WTC11 (cell line): ENCODE results near the gene FRAT1. TPM values are rescaled to one million over a fixed set of nuclear protein-coding genes. Genes with fewer than 3 reads are reported as not detected.

ENCODE experiments used
- ATAC-seq: fragments of 200-7000 bp; cut with Tn5 transposase; 2 replicates; pipeline ENCODE4 v1.10.0; 2021; ENCODE audit warnings: mild to moderate bottlenecking, moderate library complexity
- CTCF ChIA-PET: fragments of 300-600 bp; sonication (Branson Sonifier 250); formaldehyde crosslinking; loops from one replicate; lab custom pipeline; 2021; ENCODE audit warnings: antibody characterized with exemption; lab: Charles Lee
- POLR2A ChIA-PET: fragments of 350-600 bp; sonication (Branson Sonifier 250); formaldehyde crosslinking; loops from one replicate; lab custom pipeline; 2021; ENCODE audit warnings: antibody characterized with exemption; lab: Charles Lee
- DNase-seq: peaks from one replicate; pipeline ENCODE4 v3.0.0; 2021; ENCODE audit warnings: low spot score
- H3K27ac Mint-ChIP-seq: 2 replicates; pipeline ENCODE4 v1.8.0; 2021; ENCODE audit warnings: mixed read lengths
- H3K27me3 Mint-ChIP-seq: 2 replicates; pipeline ENCODE4 v1.8.0; 2021; ENCODE audit warnings: low read depth, mild to moderate bottlenecking, moderate library complexity, mixed read lengths
- H3K36me3 Mint-ChIP-seq: 2 replicates; pipeline ENCODE4 v1.8.0; 2021; ENCODE audit warnings: mixed read lengths
- H3K4me1 Mint-ChIP-seq: 2 replicates; pipeline ENCODE4 v1.8.0; 2022; ENCODE audit warnings: mixed read lengths
- H3K4me3 Mint-ChIP-seq: 2 replicates; pipeline ENCODE4 v1.8.0; 2021; ENCODE audit warnings: mild to moderate bottlenecking, moderate library complexity, mixed read lengths
- H3K9me3 Mint-ChIP-seq: 2 replicates; pipeline ENCODE4 v1.8.0; 2021; ENCODE audit warnings: mixed read lengths
- FOXJ3 ChIP-seq: sonication (generic); formaldehyde crosslinking; IDR thresholded peaks from 2 replicates; pipeline ENCODE4 v1.9.0; 2021; ENCODE audit warnings: missing genetic modification reagents, mild to moderate bottlenecking, borderline replicate concordance
- FOXK1 ChIP-seq: sonication (generic); formaldehyde crosslinking; IDR thresholded peaks from 2 replicates; pipeline ENCODE4 v1.8.0; 2022; ENCODE audit warnings: mild to moderate bottlenecking, moderate library complexity, missing genetic modification reagents
- FOXP1 ChIP-seq: sonication (generic); formaldehyde crosslinking; IDR thresholded peaks from 2 replicates; pipeline ENCODE4 v1.8.0; 2022; ENCODE audit warnings: missing genetic modification reagents, mild to moderate bottlenecking, moderate library complexity, borderline replicate concordance
- HMGA2 ChIP-seq: fragments of 250-450 bp; sonication (Bioruptor Pico); IDR thresholded peaks from 2 replicates; pipeline ENCODE4 v1.4.0; 2021; ENCODE audit warnings: mild to moderate bottlenecking, moderate library complexity
- MXD4 ChIP-seq: fragments of 250-450 bp; sonication (Bioruptor Pico); IDR thresholded peaks from 2 replicates; pipeline ENCODE4 v1.8.0; 2021; ENCODE audit warnings: mild to moderate bottlenecking, moderate library complexity, borderline replicate concordance
- NR1H2 ChIP-seq: sonication (generic); formaldehyde crosslinking; IDR thresholded peaks from 2 replicates; pipeline ENCODE4 v1.9.0; 2021; ENCODE audit warnings: mild to moderate bottlenecking, moderate library complexity, missing genetic modification reagents
- NR2C2 ChIP-seq: sonication (generic); formaldehyde crosslinking; IDR thresholded peaks from 2 replicates; pipeline ENCODE4 v1.8.0; 2022; ENCODE audit warnings: mild to moderate bottlenecking, missing genetic modification reagents
- PRRX2 ChIP-seq: fragments of 250-450 bp; sonication (Bioruptor Pico); IDR thresholded peaks from 2 replicates; pipeline ENCODE4 v1.8.0; 2021; ENCODE audit warnings: mild to moderate bottlenecking
- RORB ChIP-seq: fragments of 250-450 bp; sonication (Bioruptor Pico); IDR thresholded peaks from 2 replicates; pipeline ENCODE4 v1.9.0; 2021; ENCODE audit warnings: mild to moderate bottlenecking
- SMAD3 ChIP-seq: sonication (generic); formaldehyde crosslinking; IDR thresholded peaks from 2 replicates; pipeline ENCODE4 v1.8.0; 2022; ENCODE audit warnings: missing genetic modification reagents, mild to moderate bottlenecking, borderline replicate concordance
- SOX15 ChIP-seq: fragments of 250-450 bp; sonication (Bioruptor Pico); IDR thresholded peaks from 2 replicates; pipeline ENCODE4 v1.9.0; 2021; ENCODE audit warnings: mild to moderate bottlenecking
- ZNF138 ChIP-seq: sonication (generic); formaldehyde crosslinking; conservative IDR thresholded peaks from 2 replicates; pipeline ENCODE4 v1.8.1; 2022; ENCODE audit warnings: mild to moderate bottlenecking, moderate library complexity, missing genetic modification reagents
- ZNF423 ChIP-seq: fragments of 250-450 bp; sonication (Bioruptor Pico); IDR thresholded peaks from 2 replicates; pipeline ENCODE4 v2.1.2; 2022; ENCODE audit warnings: mild to moderate bottlenecking, moderate library complexity
- total RNA-seq: library from RNA; stranded (reverse); gene quantifications from 3 replicates; pipeline ENCODE4 v1.2.3, GENCODE V29; 2021
- TF ChIP-seq, protein P1 (sequence below): fragments of 250-450 bp; sonication (Bioruptor Pico); IDR thresholded peaks from 2 replicates; pipeline ENCODE4 v1.8.0; 2021; ENCODE audit warnings: mild to moderate bottlenecking
- TF ChIP-seq, protein P2 (sequence below): sonication (generic); formaldehyde crosslinking; IDR thresholded peaks from 2 replicates; pipeline ENCODE4 v1.8.1; 2022; ENCODE audit warnings: low read depth, mild to moderate bottlenecking, moderate library complexity, missing genetic modification reagents, borderline replicate concordance
- TF ChIP-seq, protein P3 (sequence below): fragments of 250-450 bp; sonication (Bioruptor Pico); IDR thresholded peaks from 2 replicates; pipeline ENCODE4 v1.9.0; 2021; ENCODE audit warnings: mild to moderate bottlenecking, borderline replicate concordance
- TF ChIP-seq, protein P4 (sequence below): sonication (generic); formaldehyde crosslinking; conservative IDR thresholded peaks from 2 replicates; pipeline ENCODE4 v1.8.1; 2023; ENCODE audit warnings: mild to moderate bottlenecking, low read depth, missing genetic modification reagents, moderate library complexity
- TF ChIP-seq, protein P5 (sequence below): sonication (generic); formaldehyde crosslinking; IDR thresholded peaks from 2 replicates; pipeline ENCODE4 v1.8.0; 2022; ENCODE audit warnings: mild to moderate bottlenecking, missing genetic modification reagents

The FRAT1 gene
- total RNA-seq, 1 experiment from 2014 or later = 8.2 TPM

DNA sequence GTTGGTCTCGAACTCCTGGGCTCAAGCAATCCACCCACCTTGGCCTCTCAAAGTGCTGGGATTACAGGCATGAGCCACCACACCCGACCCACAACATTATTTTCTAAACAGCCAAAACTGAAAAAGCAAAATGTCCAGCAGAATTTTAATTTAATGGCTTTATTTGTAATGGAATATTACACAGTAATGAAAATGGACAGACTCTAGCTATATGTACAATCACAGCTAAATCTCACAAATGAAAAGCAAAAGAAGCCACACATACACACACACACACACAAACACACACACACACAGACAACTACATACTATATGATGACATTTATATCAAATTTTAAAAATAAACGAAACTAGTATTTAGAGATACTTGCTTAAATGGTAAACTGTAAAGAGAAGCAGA is 45.4 kb upstream of the FRAT1 start (continued):
- TF ChIP-seq, protein P1, sequence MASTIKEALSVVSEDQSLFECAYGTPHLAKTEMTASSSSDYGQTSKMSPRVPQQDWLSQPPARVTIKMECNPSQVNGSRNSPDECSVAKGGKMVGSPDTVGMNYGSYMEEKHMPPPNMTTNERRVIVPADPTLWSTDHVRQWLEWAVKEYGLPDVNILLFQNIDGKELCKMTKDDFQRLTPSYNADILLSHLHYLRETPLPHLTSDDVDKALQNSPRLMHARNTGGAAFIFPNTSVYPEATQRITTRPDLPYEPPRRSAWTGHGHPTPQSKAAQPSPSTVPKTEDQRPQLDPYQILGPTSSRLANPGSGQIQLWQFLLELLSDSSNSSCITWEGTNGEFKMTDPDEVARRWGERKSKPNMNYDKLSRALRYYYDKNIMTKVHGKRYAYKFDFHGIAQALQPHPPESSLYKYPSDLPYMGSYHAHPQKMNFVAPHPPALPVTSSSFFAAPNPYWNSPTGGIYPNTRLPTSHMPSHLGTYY (CRISPR knock-in tag) = no peak
- TF ChIP-seq PRRX2 (CRISPR knock-in tag) (no peak), FOXK1 (CRISPR knock-in tag) (no peak), SMAD3 (CRISPR knock-in tag) (no peak), NR1H2 (no peak)

DNA sequence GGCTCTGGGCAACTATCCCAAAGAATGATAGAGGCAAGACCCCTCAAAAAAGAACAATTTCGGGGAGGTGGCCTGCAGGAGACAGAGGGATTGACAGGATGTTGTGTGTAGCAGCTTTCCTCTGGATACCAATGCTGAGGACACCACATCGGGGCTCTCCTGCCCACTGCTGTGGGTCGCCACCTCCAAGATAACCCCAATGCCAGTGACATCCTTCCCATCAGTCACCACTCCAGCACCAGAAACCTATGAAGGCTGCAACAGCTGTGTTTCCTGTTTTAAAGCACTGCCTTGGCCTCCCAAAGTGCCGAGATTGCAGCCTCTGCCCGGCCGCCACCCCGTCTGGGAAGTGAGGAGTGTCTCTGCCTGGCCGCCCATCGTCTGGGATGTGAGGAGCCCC is 44.2 kb upstream of the FRAT1 start:
- Mint-ChIP-seq H3K9me3 (peaks cover 20% of the 10 kb centered on the region), H3K27me3 (no peaks in the 10 kb centered on the region), H3K4me1 (0 out of 2 replicates have a peak, but pooled peaks cover 6% of the 10 kb centered on the region), H3K27ac (no peak overlapping the region), H3K4me3 (no peak overlapping the region), H3K36me3 (peaks cover 12% of the 10 kb centered on the region)
- ATAC-seq (no peak), DNase-seq (no peak)
- ChIA-PET CTCF (no interaction called here), POLR2A (no interaction called here)
- TF ChIP-seq, protein P2, sequence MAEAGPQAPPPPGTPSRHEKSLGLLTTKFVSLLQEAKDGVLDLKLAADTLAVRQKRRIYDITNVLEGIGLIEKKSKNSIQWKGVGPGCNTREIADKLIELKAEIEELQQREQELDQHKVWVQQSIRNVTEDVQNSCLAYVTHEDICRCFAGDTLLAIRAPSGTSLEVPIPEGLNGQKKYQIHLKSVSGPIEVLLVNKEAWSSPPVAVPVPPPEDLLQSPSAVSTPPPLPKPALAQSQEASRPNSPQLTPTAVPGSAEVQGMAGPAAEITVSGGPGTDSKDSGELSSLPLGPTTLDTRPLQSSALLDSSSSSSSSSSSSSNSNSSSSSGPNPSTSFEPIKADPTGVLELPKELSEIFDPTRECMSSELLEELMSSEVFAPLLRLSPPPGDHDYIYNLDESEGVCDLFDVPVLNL (CRISPR knock-in tag) = no peak
- TF ChIP-seq FOXJ3 (CRISPR knock-in tag) (no peak), HMGA2 (CRISPR knock-in tag) (no peak), MXD4 (CRISPR knock-in tag) (no peak), NR1H2 (no peak), SOX15 (CRISPR knock-in tag) (no peak), NR2C2 (CRISPR knock-in tag) (no peak), ZNF423 (CRISPR knock-in tag) (no peak), RORB (CRISPR knock-in tag) (no peak), FOXP1 (CRISPR knock-in tag) (no peak), ZNF138 (CRISPR knock-in tag) (no peak)
- TF ChIP-seq, protein P3, sequence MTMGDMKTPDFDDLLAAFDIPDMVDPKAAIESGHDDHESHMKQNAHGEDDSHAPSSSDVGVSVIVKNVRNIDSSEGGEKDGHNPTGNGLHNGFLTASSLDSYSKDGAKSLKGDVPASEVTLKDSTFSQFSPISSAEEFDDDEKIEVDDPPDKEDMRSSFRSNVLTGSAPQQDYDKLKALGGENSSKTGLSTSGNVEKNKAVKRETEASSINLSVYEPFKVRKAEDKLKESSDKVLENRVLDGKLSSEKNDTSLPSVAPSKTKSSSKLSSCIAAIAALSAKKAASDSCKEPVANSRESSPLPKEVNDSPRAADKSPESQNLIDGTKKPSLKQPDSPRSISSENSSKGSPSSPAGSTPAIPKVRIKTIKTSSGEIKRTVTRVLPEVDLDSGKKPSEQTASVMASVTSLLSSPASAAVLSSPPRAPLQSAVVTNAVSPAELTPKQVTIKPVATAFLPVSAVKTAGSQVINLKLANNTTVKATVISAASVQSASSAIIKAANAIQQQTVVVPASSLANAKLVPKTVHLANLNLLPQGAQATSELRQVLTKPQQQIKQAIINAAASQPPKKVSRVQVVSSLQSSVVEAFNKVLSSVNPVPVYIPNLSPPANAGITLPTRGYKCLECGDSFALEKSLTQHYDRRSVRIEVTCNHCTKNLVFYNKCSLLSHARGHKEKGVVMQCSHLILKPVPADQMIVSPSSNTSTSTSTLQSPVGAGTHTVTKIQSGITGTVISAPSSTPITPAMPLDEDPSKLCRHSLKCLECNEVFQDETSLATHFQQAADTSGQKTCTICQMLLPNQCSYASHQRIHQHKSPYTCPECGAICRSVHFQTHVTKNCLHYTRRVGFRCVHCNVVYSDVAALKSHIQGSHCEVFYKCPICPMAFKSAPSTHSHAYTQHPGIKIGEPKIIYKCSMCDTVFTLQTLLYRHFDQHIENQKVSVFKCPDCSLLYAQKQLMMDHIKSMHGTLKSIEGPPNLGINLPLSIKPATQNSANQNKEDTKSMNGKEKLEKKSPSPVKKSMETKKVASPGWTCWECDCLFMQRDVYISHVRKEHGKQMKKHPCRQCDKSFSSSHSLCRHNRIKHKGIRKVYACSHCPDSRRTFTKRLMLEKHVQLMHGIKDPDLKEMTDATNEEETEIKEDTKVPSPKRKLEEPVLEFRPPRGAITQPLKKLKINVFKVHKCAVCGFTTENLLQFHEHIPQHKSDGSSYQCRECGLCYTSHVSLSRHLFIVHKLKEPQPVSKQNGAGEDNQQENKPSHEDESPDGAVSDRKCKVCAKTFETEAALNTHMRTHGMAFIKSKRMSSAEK (CRISPR knock-in tag) = no peak
- TF ChIP-seq, protein P4, sequence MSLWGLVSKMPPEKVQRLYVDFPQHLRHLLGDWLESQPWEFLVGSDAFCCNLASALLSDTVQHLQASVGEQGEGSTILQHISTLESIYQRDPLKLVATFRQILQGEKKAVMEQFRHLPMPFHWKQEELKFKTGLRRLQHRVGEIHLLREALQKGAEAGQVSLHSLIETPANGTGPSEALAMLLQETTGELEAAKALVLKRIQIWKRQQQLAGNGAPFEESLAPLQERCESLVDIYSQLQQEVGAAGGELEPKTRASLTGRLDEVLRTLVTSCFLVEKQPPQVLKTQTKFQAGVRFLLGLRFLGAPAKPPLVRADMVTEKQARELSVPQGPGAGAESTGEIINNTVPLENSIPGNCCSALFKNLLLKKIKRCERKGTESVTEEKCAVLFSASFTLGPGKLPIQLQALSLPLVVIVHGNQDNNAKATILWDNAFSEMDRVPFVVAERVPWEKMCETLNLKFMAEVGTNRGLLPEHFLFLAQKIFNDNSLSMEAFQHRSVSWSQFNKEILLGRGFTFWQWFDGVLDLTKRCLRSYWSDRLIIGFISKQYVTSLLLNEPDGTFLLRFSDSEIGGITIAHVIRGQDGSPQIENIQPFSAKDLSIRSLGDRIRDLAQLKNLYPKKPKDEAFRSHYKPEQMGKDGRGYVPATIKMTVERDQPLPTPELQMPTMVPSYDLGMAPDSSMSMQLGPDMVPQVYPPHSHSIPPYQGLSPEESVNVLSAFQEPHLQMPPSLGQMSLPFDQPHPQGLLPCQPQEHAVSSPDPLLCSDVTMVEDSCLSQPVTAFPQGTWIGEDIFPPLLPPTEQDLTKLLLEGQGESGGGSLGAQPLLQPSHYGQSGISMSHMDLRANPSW (CRISPR knock-in tag) = no peak
- TF ChIP-seq, protein P5, sequence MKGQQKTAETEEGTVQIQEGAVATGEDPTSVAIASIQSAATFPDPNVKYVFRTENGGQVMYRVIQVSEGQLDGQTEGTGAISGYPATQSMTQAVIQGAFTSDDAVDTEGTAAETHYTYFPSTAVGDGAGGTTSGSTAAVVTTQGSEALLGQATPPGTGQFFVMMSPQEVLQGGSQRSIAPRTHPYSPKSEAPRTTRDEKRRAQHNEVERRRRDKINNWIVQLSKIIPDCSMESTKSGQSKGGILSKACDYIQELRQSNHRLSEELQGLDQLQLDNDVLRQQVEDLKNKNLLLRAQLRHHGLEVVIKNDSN (CRISPR knock-in tag) = no peak
